ENCODE measurements around the gene CASP9.
"Not testable (repeated sequence)": the region's sequence is repeated elsewhere in the genome, so short reads cannot be mapped to it uniquely, and the experiment has no call there.

Gene CASP9

DNA sequence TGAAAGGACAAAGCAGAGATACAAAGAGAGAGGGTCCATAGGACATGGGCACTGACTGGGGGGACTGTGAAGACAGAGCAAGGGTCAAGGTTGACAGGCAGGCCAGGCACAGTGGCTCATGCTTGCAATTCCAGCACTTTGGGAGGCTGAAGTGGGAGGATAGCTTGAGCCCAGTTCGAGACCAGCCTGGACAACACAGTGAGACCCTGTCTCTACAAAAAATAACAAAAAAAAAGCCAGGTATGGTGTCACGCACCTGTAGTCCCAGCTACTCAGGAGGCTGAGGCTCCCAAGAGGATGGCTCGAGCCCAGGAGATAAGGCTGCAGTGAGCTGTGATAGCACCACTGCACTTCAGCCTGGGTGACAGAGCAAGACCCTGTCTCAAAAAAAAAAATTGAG lies 4.4 kb downstream of the CASP9 start:
- no peaks in the 10 kb centered on the region for H3K36me3 ChIP-seq (ENCODE audit: insufficient read depth, low read length)
- H3K9ac ChIP-seq (ENCODE audit: low read depth, low read length): no peak overlapping the region
- no peaks in the 10 kb centered on the region for H3K4me1 ChIP-seq (ENCODE audit: insufficient read depth, low read length)
- H3K9me3 ChIP-seq (ENCODE audit: control insufficient read depth, insufficient read depth, low read length): no peaks in the 10 kb centered on the region

DNA sequence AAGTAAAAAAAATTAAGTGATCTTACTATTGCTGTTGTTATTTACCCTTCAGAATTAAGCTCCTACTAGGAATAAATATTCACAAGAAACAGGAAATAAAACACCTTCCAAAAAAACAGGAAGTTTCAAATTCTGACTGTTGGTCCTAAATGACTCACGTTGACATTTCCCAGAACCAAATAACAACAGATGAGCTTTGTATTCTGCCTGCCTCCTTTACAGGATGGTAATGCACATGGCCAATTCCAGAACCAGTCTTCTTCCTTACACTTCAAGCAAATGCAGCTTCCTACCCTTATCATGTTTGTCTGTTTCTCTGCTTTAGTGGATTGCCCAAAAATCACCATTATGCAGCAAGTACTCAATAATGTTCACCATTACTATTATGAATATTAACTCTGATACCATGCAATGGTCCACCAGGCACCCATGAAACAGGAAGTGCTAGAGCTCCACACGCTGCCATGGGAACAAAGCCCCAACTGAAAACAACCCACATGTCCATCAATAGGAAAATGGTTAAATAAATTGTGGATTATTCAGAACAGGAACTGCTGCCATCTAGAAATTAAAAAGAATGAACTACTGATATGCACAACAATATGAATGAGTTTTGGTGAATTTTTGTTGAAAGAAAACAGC lies 8.9 kb downstream of the CASP9 start:
- no peaks in the 10 kb centered on the region for H3K4me1 ChIP-seq (ENCODE audit: insufficient read depth, low read length)
- H3K9me3 ChIP-seq (ENCODE audit: control insufficient read depth, insufficient read depth, low read length): no peaks in the 10 kb centered on the region
- H3K9ac ChIP-seq (ENCODE audit: low read depth, low read length): no peak overlapping the region
- no peaks in the 10 kb centered on the region for H3K36me3 ChIP-seq (ENCODE audit: insufficient read depth, low read length)

DNA sequence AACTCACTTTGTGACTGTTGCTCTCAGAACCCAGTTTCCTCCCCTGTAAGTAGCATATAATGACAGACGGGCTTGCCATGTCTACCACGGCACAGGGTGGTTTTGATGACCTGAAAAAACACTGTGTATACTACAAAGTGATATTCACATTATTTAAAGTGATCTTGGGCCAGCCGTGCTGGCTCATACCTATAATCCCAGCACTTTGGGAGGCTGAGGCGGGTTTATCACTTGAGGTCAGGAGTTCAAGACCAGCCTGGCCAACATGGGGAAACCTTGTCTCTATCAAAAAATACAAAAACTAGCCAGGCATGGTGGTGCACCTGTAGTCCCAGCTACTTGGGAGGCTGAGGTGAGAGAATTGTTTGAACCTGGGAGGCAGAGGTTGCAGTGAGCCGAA lies 9.5 kb downstream of the CASP9 start:
- H3K9ac ChIP-seq (ENCODE audit: low read depth, low read length); H3K4me1 ChIP-seq (ENCODE audit: insufficient read depth, low read length); H3K36me3 ChIP-seq (ENCODE audit: insufficient read depth, low read length); H3K9me3 ChIP-seq (ENCODE audit: control insufficient read depth, insufficient read depth, low read length): not testable (repeated sequence)

DNA sequence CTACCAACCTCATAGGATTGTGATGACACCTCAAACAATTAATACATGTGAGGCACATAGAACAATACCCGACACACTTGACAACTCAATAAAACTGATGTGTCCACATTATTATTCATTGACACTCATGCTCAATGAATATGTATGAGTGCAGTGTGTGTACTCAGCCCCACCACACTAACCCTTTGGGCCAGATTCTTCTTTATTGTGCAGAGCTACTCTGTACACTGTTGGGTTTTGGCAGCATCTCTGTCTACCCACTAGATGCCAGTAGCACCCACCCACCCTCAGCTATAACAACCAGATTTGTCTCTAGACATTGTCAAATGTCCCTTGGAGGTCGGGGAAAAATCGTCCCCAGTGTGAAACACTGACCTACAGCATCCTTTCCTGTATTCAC lies 10.1 kb downstream of the CASP9 start:
- Histone ChIP-seq H3K9me3 (ENCODE audit: control insufficient read depth, insufficient read depth, low read length) (no peaks in the 10 kb centered on the region), H3K4me1 (ENCODE audit: insufficient read depth, low read length) (peaks cover 5% of the 10 kb centered on the region; the same call in 1 of the 2 replicates), H3K36me3 (ENCODE audit: insufficient read depth, low read length) (no peaks in the 10 kb centered on the region), H3K9ac (ENCODE audit: low read depth, low read length) (no peak overlapping the region)

DNA sequence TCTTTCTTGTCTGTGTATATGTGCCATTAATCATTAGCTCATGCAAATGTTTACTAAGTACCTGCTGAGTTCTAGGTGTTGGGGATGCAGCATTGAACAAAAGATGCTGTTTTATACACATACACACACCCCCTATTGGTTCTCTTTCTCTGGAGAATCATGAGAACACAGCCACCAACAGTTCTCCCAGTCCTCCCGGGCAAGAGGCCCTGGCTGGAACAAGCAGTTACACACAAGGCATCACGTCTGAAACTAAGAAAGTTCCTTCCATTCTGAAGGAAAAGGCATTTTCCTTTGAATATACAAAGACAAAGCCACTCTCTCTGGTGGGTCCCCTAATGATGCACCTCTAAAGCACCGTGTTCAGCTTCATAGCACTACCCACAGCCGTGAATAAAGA lies 10.8 kb downstream of the CASP9 start:
- H3K36me3 ChIP-seq (ENCODE audit: insufficient read depth, low read length): no peaks in the 10 kb centered on the region

DNA sequence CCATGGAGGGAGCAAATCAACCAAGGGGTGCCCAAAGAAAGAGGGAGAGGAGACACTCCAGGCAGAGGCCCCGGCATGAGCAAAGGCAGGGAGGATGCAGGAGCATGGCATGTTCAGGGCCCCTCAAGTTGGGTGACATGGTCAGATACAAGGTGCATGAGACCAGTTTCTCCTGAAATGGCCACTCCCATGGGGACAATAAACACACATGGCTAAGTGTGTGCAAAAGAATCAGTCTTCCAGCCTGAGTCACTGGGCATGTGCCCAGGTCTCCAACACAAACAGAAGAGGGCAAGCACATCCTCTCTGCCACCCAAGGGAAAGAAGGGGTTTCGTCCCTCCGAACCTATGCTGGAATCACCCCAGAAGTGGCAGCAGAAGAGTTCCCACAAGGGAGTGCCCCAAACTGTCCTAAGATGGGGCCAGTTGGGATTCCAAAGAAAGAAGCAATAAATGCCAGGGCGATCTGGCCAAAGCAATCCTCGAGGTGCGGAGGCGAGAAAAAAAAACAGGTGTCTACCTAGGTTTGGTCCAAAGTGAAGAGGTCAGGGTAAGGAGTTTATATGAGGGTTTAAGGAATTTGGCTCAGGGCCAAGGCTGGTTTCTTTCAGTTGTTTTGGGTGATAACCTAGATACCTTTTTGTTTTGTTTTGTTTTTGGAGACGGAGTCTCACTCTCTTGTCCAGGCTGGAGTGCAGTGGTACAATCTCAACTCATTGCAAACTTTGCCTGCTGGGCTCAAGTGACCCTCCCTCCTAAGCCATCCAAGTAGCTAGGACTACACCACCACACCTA lies 13.2 kb downstream of the CASP9 start:
- Histone ChIP-seq H3K9me3 (ENCODE audit: control insufficient read depth, insufficient read depth, low read length) (no peaks in the 10 kb centered on the region), H3K36me3 (ENCODE audit: insufficient read depth, low read length) (no peaks in the 10 kb centered on the region)

More for the DNA sequence above, 10.8 kb downstream of the CASP9 start:
- H3K9me3 ChIP-seq (ENCODE audit: control insufficient read depth, insufficient read depth, low read length): no peaks in the 10 kb centered on the region
- H3K4me1 ChIP-seq (ENCODE audit: insufficient read depth, low read length): peaks cover 5% of the 10 kb centered on the region; the same call in 1 of the 2 replicates
- no peak overlapping the region for H3K9ac ChIP-seq (ENCODE audit: low read depth, low read length)

DNA sequence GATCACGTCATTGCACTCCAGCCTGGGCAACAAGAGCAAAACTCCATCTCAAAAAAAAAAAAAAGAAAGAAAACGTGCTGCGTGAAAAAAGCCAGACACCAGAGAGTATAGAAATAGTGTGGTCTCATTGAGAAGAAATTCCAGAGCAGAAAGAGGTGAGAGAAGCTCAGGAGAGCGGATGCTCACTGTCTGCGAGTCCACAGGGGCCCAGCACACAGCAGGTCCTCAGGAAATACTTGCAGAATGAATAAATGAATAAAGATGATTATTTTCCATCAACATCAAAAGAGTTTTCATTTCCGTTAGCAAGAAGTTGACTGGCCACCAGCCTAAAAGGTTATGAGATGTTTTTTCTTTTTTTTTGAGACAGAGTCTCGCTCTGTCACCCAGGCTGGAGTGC lies 14.4 kb downstream of the CASP9 start:
- Histone ChIP-seq H3K9ac (ENCODE audit: low read depth, low read length) (no peak overlapping the region), H3K9me3 (ENCODE audit: control insufficient read depth, insufficient read depth, low read length) (no peaks in the 10 kb centered on the region), H3K36me3 (ENCODE audit: insufficient read depth, low read length) (no peaks in the 10 kb centered on the region), H3K4me1 (ENCODE audit: insufficient read depth, low read length) (peaks cover 9% of the 10 kb centered on the region; the same call in 1 of the 2 replicates)

More for the DNA sequence above, 13.2 kb downstream of the CASP9 start:
- Histone ChIP-seq H3K4me1 (ENCODE audit: insufficient read depth, low read length) (peaks cover 9% of the 10 kb centered on the region; the same call in 1 of the 2 replicates), H3K9ac (ENCODE audit: low read depth, low read length) (no peak overlapping the region)

DNA sequence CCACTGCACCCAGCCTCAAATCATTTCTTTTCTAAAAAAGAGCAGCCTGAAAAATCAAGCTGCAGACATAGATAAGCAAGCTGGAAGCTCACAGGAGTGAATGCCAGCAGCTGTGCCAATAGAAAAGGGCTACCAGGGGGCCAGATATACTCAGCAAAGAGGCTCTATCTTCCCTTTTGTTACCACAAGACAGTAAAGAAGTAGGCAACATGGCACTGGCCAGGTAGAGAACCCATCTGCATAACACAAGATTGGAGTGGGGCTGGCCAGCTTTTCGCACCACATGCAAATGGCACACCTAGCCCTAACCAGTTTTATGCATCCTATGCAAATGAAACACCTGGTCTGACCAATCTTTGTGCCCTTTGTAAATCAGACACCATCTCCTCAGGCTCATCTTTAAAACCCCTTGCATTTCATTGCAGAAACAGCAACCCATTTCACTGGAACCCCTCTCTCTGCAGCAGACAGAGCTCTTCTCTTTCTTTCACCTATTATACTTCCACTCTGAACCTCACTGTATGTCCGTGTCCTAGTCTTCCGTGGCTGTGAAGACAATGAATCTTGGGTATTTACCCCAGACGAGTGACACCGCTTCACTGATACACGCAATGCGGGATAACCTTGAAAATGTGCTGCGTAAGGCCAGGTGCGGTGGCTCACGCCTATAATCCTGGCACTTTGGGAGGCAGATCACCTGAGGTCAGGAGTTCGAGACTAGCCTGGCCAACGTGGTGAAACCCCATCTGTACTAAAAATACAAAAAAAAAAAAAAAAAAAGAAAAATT lies 15.1 kb downstream of the CASP9 start:
- no peaks in the 10 kb centered on the region for H3K36me3 ChIP-seq (ENCODE audit: insufficient read depth, low read length)
- no peak overlapping the region for H3K9ac ChIP-seq (ENCODE audit: low read depth, low read length)

DNA sequence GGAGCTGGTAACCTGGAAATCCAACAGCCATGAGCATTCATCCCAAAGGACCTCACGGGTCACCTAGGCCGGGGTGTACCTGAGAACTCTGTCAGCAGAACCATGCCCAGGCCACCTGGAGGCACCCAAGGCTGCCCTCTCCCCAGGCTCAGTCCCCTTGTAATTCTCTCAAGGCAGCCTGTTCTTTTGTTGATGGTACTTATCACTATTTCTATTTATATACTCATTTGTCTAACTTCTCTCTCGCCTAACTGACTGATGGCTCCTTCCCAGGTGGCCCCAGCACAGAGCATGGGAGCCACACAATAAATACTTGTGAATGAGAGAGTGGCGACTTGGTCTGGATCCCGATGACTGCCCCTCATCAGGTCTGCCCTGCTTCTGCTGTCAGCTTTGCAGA lies 16.7 kb downstream of the CASP9 start:
- H3K36me3 ChIP-seq (ENCODE audit: insufficient read depth, low read length): no peaks in the 10 kb centered on the region
- H3K4me1 ChIP-seq (ENCODE audit: insufficient read depth, low read length): peaks cover 9% of the 10 kb centered on the region; the same call in 1 of the 2 replicates
- H3K9ac ChIP-seq (ENCODE audit: low read depth, low read length): no peak overlapping the region
- H3K9me3 ChIP-seq (ENCODE audit: control insufficient read depth, insufficient read depth, low read length): no peaks in the 10 kb centered on the region

More for the DNA sequence above, 15.1 kb downstream of the CASP9 start:
- no peaks in the 10 kb centered on the region for H3K9me3 ChIP-seq (ENCODE audit: control insufficient read depth, insufficient read depth, low read length)
- H3K4me1 ChIP-seq (ENCODE audit: insufficient read depth, low read length): peaks cover 9% of the 10 kb centered on the region; the same call in 1 of the 2 replicates

DNA sequence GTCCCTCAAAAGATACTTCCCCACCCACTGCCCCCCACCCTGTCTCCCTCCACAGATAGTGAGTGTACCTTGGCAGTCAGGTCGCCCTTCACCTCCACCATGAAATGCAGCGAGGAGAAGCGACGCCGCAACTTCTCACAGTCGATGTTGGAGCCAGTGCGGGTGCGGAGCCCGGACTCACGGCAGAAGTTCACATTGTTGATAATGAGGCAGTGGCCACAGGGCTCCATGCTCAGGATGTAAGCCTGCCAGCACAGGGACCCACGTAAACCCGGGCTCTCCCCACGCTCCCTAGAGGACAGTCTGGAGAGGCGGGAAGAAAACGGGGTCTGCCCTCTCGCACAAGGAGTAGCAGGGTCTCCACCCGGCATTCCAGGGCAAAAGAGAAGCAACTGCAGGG lies 17.2 kb downstream of the CASP9 start:
- no peak overlapping the region for H3K9ac ChIP-seq (ENCODE audit: low read depth, low read length)
- no peaks in the 10 kb centered on the region for H3K9me3 ChIP-seq (ENCODE audit: control insufficient read depth, insufficient read depth, low read length)
- no peaks in the 10 kb centered on the region for H3K36me3 ChIP-seq (ENCODE audit: insufficient read depth, low read length)
- peaks cover 9% of the 10 kb centered on the region; the same call in 1 of the 2 replicates for H3K4me1 ChIP-seq (ENCODE audit: insufficient read depth, low read length)

DNA sequence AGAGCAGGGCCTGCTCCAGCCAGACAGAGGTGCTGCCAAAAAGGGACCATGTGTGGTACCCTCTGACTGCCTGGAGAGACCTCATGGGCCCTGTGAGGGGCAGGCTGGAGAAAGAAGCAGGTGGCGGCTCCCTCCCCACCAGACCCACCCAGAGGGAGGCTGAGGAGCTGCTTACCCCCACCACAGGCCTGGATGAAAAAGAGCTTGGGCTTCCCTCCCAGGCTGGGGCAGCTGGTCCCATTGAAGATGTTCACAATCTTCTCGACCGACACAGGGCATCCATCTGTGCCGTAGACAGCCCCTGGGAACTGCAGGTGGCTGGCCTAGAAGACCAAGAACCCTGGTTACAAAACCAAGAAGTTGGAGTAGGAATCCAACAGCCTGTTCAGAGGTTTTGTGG lies 19.6 kb downstream of the CASP9 start:
- H3K36me3 ChIP-seq (ENCODE audit: insufficient read depth, low read length): no peaks in the 10 kb centered on the region
- H3K9ac ChIP-seq (ENCODE audit: low read depth, low read length): no peak overlapping the region

DNA sequence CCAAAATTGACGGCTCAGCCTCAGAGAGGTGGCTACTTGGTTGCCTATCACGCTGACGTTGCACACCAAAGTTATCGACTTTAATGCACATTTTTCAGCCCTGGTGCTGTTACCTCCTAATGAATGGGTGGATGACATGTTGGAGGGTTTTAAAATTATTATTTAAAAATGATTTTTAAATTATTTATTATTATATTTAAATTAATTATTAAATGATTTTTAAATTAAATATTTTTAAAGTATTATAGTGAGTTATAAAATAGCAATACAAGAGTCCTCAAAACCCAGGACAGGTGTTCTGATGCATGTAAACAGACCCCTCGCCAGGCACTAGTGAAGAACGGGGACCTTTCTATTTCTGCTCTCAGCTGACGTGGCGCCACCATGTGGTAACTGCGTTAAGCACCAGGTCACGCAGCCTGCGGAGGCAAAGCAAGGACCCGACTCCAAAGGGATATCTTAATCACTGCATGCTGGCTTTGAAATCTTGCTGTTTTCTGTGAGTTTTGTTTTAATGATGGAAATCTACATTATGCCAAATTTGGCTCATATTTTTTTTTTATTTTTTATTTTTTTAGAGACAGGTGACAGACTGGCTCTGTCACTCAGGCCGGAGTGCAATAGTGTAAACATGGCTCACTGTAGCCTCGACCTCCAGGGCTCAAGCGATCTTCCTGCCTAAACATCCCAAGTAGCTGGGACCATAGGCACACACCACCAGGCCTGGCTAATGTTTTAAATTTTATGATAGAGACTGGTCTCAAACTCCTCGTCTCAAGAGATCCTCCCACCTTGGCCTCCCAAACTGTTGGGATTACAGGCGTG lies 22.6 kb downstream of the CASP9 start:
- H3K9ac ChIP-seq (ENCODE audit: low read depth, low read length): no peak overlapping the region
- H3K36me3 ChIP-seq (ENCODE audit: insufficient read depth, low read length): no peaks in the 10 kb centered on the region
- H3K4me1 ChIP-seq (ENCODE audit: insufficient read depth, low read length): no peaks in the 10 kb centered on the region
- H3K9me3 ChIP-seq (ENCODE audit: control insufficient read depth, insufficient read depth, low read length): no peaks in the 10 kb centered on the region

More for the DNA sequence above, 19.6 kb downstream of the CASP9 start:
- Histone ChIP-seq H3K4me1 (ENCODE audit: insufficient read depth, low read length) (0 out of 2 replicates have a peak, but pooled peaks cover 5% of the 10 kb centered on the region), H3K9me3 (ENCODE audit: control insufficient read depth, insufficient read depth, low read length) (no peaks in the 10 kb centered on the region)

DNA sequence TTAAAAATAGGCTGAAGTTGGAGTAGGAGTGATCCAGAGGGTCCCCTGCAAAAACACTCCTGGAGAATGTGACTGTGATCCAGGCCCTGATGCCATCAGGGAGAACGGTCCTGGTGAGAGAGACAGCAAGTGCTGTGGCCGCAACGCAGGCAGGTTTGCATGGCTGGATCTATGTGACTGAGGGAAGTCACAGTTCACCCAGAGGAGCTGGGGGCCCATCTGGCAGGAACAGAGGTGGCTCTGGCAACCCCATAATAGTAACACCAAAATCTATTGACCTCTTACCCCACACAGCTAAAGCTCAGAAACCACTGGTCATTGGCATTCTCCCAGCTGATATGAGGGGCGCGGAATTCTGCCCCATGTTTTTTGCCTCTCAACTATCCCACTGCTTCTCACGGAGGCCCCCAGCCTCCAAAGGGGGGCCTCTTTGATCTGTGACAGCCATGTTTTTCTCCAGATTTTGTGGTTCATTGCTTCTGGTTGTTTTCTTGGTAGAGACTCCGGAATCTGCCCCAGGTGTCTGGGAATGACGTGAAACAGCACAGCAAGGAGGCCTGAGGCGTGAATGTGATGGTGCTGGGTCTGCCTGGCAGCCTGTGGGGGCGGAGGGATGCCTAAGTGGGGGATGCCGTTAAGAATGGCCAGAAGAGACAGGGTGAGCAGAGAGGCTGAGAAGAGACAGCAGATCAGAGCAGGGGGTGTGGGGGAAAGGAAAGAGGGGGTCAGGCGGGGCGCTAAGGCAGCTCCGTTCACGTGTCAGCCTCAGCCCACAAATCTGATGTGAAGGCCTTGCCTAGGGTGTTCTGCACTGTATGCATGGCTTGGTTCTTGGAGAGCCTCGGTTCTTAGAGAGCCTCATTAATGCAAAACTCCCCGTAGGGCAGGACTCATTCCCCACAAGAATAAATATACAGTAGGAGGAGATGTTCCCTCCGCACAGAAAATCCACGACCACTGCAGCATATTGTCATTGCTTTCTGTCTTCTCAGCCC lies 23.5 kb downstream of the CASP9 start:
- Histone ChIP-seq H3K9me3 (ENCODE audit: control insufficient read depth, insufficient read depth, low read length) (no peaks in the 10 kb centered on the region), H3K9ac (ENCODE audit: low read depth, low read length) (no peak overlapping the region)

More for the DNA sequence above, 23.5 kb downstream of the CASP9 start:
- Histone ChIP-seq H3K36me3 (ENCODE audit: insufficient read depth, low read length) (no peaks in the 10 kb centered on the region), H3K4me1 (ENCODE audit: insufficient read depth, low read length) (peaks cover 4% of the 10 kb centered on the region; the same call in 1 of the 2 replicates)
